PC-3 (cell line): ENCODE measurements around the gene CD9. TPM values are rescaled to one million over a fixed set of nuclear protein-coding genes. Genes with fewer than 3 reads are reported as not detected.

Experiments
- ATAC-seq: fragments of 200-7000 bp; cut with Tn5 transposase; 2 replicates; pipeline ENCODE4 v1.9.1; 2020; ENCODE audit warnings: mild to moderate bottlenecking, moderate library complexity
- BruUV-seq: library from RNA; stranded (reverse); fragments of 400-500 nt; replicated peaks from 2 replicates; lab custom pipeline; 2021; lab: Mats Ljungman, UMichigan
- CTCF ChIA-PET: fragments of 300-600 bp; sonication (Branson Sonifier 250); formaldehyde crosslinking; loops from one replicate; lab custom pipeline; 2022; ENCODE audit warnings: antibody characterized with exemption; lab: Charles Lee
- POLR2A ChIA-PET: fragments of 300-600 bp; sonication (Branson Sonifier 250); formaldehyde crosslinking; loops from one replicate; lab custom pipeline; 2022; ENCODE audit warnings: antibody characterized with exemption; ENCODE audit not compliant: unreplicated experiment; lab: Charles Lee
- DNase-seq: peaks from one replicate; pipeline ENCODE4 v3.0.0-alpha.2; 2015
- H2AFZ ChIP-seq: fragments of 300-600 bp; sonication (generic); 2 replicates; pipeline ENCODE4 v1.6.0; 2016; ENCODE audit warnings: antibody characterized with exemption, low read length
- H3F3A ChIP-seq: fragments of 300-600 bp; sonication (generic); one replicate; pipeline ENCODE4 v1.6.0; 2017; ENCODE audit warnings: antibody characterized with exemption, low read length, control low read depth, mild to moderate bottlenecking; ENCODE audit not compliant: unreplicated experiment
- H3K27ac ChIP-seq: fragments of 300-600 bp; sonication (generic); 2 replicates; pipeline ENCODE4 v1.5.1; 2016; ENCODE audit warnings: mild to moderate bottlenecking, low read length
- H3K27me3 ChIP-seq: fragments of 300-600 bp; sonication (generic); 2 replicates; pipeline ENCODE4 v1.6.1; 2016; ENCODE audit warnings: low read length, mixed read lengths
- H3K36me3 ChIP-seq: fragments of 300-600 bp; sonication (generic); 2 replicates; pipeline ENCODE4 v1.6.1; 2016; ENCODE audit warnings: low read depth, mixed run types, low read length, mixed read lengths
- H3K4me1 ChIP-seq: fragments of 300-600 bp; sonication (generic); 2 replicates; pipeline ENCODE4 v1.5.1; 2016; ENCODE audit warnings: low read length; ENCODE audit not compliant: insufficient read depth
- H3K4me2 ChIP-seq: fragments of 300-600 bp; sonication (generic); 2 replicates; pipeline ENCODE4 v1.6.0; 2016; ENCODE audit warnings: low read length
- H3K4me3 ChIP-seq: fragments of 300-600 bp; sonication (generic); 2 replicates; pipeline ENCODE4 v1.5.1; 2016; ENCODE audit warnings: mild to moderate bottlenecking, low read length, mixed read lengths
- H3K79me2 ChIP-seq: fragments of 300-600 bp; sonication (generic); 2 replicates; pipeline ENCODE4 v1.6.1; 2017; ENCODE audit warnings: low read length, mixed read lengths
- H3K9ac ChIP-seq: fragments of 300-600 bp; sonication (generic); 2 replicates; pipeline ENCODE4 v1.6.0; 2016; ENCODE audit warnings: mild to moderate bottlenecking, low read length
- H3K9me2 ChIP-seq: fragments of 300-600 bp; sonication (generic); replicated peaks from 2 replicates; pipeline ENCODE4 v1.6.1; 2016; ENCODE audit warnings: mixed run types, low read length, mixed read lengths
- H3K9me3 ChIP-seq: fragments of 300-600 bp; sonication (generic); 2 replicates; pipeline ENCODE4 v1.6.1; 2016; ENCODE audit warnings: low read length, mixed read lengths
- H4K20me1 ChIP-seq: fragments of 300-600 bp; sonication (generic); 2 replicates; pipeline ENCODE4 v1.6.1; 2016; ENCODE audit warnings: low read length, mixed read lengths
- EZH2 ChIP-seq: fragments of 300-600 bp; sonication (generic); IDR thresholded peaks from one replicate; pipeline ENCODE4 v1.6.1; 2017; ENCODE audit warnings: antibody characterized with exemption, mild to moderate bottlenecking, low read length; ENCODE audit not compliant: unreplicated experiment
- EZH2phosphoT487 ChIP-seq: fragments of 300-600 bp; sonication (generic); IDR thresholded peaks from 2 replicates; pipeline ENCODE4 v1.6.1; 2018; ENCODE audit warnings: mild to moderate bottlenecking, antibody characterized with exemption, low read length, borderline replicate concordance
- intact Hi-C: fragments of 100-400 bp; cut with micrococcal nuclease; formaldehyde crosslinking; loops from 2 replicates; pipeline ENCODE4 v1.9.0; 2023
- total RNA-seq: library from RNA; depleted of rRNA; stranded (reverse); fragments of >200 nt; gene quantifications from 2 replicates; pipeline ENCODE4 v1.2.3, GENCODE V29; 2014
- TF ChIP-seq, protein P1 (sequence below): fragments of 300-600 bp; sonication (generic); conservative IDR thresholded peaks from 2 replicates; pipeline ENCODE4 v1.5.1; 2017; ENCODE audit warnings: antibody characterized with exemption, low read depth, mild to moderate bottlenecking, low read length

The CD9 gene
- total RNA-seq, 1 experiment from 2014 or later, result 174 TPM

DNA sequence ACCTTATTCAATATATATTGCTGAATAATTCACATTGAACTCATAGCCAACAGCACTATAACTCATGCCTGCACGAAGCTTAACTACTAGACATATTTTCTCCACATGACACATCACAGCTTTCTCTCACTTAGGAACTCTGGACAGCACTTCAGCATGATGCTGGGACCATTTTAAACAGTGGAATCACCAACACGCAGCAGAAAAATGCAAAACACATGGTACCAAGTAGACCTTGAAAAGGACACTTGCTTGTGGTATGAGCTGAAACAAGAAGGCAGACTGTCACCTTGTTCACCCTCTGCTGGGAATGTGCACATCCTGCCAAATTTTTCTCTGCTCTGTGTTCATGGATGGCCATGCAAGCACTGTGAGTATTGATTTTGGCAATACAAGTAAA lies 34.8 kb upstream of the CD9 start:
- Histone ChIP-seq H3K4me3 (no peak overlapping the region), H3K36me3 (no peaks in the 10 kb centered on the region), H3K27me3 (no peaks in the 10 kb centered on the region), H3K79me2 (no peaks in the 10 kb centered on the region), H3K9me2 (no peaks in the 10 kb centered on the region), H3K9ac (no peak overlapping the region), H3K4me2 (no peak overlapping the region), H3F3A (peaks cover 4% of the 10 kb centered on the region), H3K4me1 (peaks cover 21% of the 10 kb centered on the region), H4K20me1 (no peaks in the 10 kb centered on the region), H2AFZ (no peak overlapping the region), H3K9me3 (no peaks in the 10 kb centered on the region), H3K27ac (no peak overlapping the region)
- ChIA-PET POLR2A (no interaction called here), CTCF (no interaction called here)
- no peak for ATAC-seq
- no TSS peak for BruUV-seq
- intact Hi-C loops, result no loop called here
- no peak for DNase-seq
- TF ChIP-seq EZH2 (no peak), EZH2phosphoT487 (no peak)
- TF ChIP-seq, protein P1, sequence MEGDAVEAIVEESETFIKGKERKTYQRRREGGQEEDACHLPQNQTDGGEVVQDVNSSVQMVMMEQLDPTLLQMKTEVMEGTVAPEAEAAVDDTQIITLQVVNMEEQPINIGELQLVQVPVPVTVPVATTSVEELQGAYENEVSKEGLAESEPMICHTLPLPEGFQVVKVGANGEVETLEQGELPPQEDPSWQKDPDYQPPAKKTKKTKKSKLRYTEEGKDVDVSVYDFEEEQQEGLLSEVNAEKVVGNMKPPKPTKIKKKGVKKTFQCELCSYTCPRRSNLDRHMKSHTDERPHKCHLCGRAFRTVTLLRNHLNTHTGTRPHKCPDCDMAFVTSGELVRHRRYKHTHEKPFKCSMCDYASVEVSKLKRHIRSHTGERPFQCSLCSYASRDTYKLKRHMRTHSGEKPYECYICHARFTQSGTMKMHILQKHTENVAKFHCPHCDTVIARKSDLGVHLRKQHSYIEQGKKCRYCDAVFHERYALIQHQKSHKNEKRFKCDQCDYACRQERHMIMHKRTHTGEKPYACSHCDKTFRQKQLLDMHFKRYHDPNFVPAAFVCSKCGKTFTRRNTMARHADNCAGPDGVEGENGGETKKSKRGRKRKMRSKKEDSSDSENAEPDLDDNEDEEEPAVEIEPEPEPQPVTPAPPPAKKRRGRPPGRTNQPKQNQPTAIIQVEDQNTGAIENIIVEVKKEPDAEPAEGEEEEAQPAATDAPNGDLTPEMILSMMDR, result no peak

DNA sequence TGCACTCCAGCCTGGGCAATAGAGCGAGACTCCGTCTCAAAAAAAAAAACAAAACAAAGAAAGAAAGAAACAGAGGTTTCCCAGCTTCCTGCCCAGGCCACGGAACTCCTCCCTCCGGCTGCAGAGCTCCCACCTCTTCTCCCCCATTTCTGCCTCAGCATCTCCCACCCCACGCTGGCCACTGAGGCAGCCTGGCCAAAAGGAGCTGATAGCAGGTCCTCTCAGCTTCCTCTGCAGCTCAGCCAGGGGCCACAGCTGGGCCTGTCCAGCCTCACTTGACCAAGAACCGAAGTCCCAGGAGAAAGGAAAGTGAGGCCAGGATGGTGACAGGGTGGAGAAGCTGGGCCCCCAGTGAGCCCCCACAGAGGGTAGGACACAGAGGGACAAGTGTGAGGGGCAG lies 33.4 kb upstream of the CD9 start:
- BruUV-seq, result no TSS peak
- H3F3A ChIP-seq, result peaks cover 4% of the 10 kb centered on the region
- peak overlapping the region; percentile 57 for H3K9ac ChIP-seq
- peak overlapping the region; percentile 67 for H3K4me2 ChIP-seq
- ATAC-seq (no peak), DNase-seq (no peak)
- TF ChIP-seq EZH2 (no peak), EZH2phosphoT487 (no peak)
- TF ChIP-seq, protein P1, result no peak
- H3K27me3 ChIP-seq, result no peaks in the 10 kb centered on the region
- no peaks in the 10 kb centered on the region for H3K36me3 ChIP-seq
- H3K4me3 ChIP-seq, result peak overlapping the region; percentile 18; the same call in 1 of the 2 replicates
- peak overlapping the region; percentile 49 for H2AFZ ChIP-seq
- no peaks in the 10 kb centered on the region for H3K79me2 ChIP-seq
- CTCF ChIA-PET, result no interaction called here
- no peaks in the 10 kb centered on the region for H3K9me3 ChIP-seq
- H4K20me1 ChIP-seq, result no peaks in the 10 kb centered on the region
- POLR2A ChIA-PET, result no interaction called here
- peak overlapping the region; percentile 88 for H3K27ac ChIP-seq
- intact Hi-C loops, result no loop called here
- peaks cover 21% of the 10 kb centered on the region for H3K4me1 ChIP-seq
- no peaks in the 10 kb centered on the region for H3K9me2 ChIP-seq

DNA sequence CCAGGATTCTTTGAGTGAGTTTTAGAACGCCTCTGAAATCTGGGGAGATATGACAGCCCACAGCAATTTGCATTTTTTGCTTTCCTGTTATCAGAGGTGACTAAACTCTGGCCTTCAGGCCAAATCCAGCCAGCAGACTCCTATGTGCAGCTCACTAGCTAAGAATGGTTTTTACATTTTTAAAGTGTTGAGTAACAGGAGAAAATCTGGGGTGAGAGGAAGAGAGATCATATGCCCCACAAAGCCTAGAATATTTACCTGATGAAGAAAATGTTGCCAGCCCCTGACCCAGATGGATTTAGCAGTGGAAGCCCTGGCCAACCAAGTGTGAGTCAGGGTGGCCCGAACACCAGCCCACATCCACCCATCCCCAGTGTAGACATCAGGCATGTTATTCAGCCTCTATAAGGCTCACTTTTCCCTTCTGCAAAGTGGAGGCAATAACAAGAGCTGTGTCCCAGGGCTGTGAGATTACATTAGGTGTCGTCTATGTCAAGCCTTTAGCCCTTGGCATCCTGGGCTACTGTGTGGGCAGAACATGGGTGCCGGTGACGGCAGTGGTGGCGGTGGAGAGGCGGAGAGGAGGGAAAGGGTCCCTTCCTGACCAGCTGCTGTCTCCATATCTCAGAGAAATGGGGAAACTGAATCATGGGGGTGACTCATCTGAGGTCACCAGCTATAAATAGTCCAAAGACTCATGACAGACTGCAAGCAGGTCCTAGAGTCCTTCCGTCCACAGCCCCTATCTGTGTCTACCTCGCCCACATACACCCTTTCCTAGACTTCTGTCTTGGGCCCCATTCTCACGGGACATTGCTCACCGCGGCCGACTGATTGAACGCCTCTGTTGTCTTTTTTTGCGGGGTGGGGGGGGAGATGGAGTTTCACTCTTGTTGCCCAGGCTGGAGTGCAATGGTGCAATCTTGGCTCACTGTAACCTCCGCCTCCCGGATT lies 32.6 kb upstream of the CD9 start:
- H2AFZ ChIP-seq, result peak overlapping the region; percentile 49
- TF ChIP-seq EZH2 (no peak), EZH2phosphoT487 (no peak)
- TF ChIP-seq, protein P1, result no peak
- H3K9me2 ChIP-seq, result no peaks in the 10 kb centered on the region
- H3K9me3 ChIP-seq, result no peaks in the 10 kb centered on the region
- no peaks in the 10 kb centered on the region for H3K27me3 ChIP-seq
- peaks cover 21% of the 10 kb centered on the region for H3K4me1 ChIP-seq
- BruUV-seq, result no TSS peak
- peak overlapping the region; percentile 18; the same call in 1 of the 2 replicates for H3K4me3 ChIP-seq
- ATAC-seq (peak; percentile 92), DNase-seq (peak; percentile 88)
- no peaks in the 10 kb centered on the region for H3K36me3 ChIP-seq
- peaks cover 4% of the 10 kb centered on the region for H3F3A ChIP-seq
- peak overlapping the region; percentile 57 for H3K9ac ChIP-seq
- peak overlapping the region; percentile 67 for H3K4me2 ChIP-seq
- POLR2A ChIA-PET, result no interaction called here
- H3K27ac ChIP-seq, result peak overlapping the region; percentile 88
- no peaks in the 10 kb centered on the region for H3K79me2 ChIP-seq
- intact Hi-C loops, result no loop called here
- no peaks in the 10 kb centered on the region for H4K20me1 ChIP-seq
- CTCF ChIA-PET, result no interaction called here
